Stimulated activated naive B cell treated with anti-CD40 and anti-IgM and Interleukin-4, amounts not matched to agents 10 μg/mL and 1 μg/mL and 100 μg/mL, for 72 hours (primary cell): Measurements from ENCODE around the gene CDH23.

Experiments
- ATAC-seq, 2 donors: fragments of 150-1000 bp; cut with Tn5 transposase; replicated peaks; 2 replicates each; pipeline ENCODE4 v1.10.0; 2021; ENCODE audit warnings: moderate library complexity in 1 of 2
- DNase-seq: peaks from one replicate; pipeline ENCODE4 v3.0.0; 2021
- H3K27ac Mint-ChIP-seq: one replicate; pipeline ENCODE4 v1.8.0; 2022; ENCODE audit warnings: mild to moderate bottlenecking, mixed read lengths
- H3K27me3 Mint-ChIP-seq, 2 donors: one replicate each; pipeline ENCODE4 v1.8.0; 2022; ENCODE audit warnings: mixed read lengths in 2 of 2
- H3K36me3 Mint-ChIP-seq, 2 donors: one replicate each; pipeline ENCODE4 v1.8.0; 2022; ENCODE audit warnings: mixed read lengths in 2 of 2, mild to moderate bottlenecking in 1 of 2
- H3K4me1 Mint-ChIP-seq, 2 donors: one replicate each; pipeline ENCODE4 v1.8.0; 2022; ENCODE audit warnings: mixed read lengths in 2 of 2, mild to moderate bottlenecking in 1 of 2
- H3K4me3 Mint-ChIP-seq, 2 donors: one replicate each; pipeline ENCODE4 v1.8.0; 2022; ENCODE audit warnings: mild to moderate bottlenecking in 2 of 2, mixed read lengths in 2 of 2, moderate library complexity in 1 of 2
- H3K9me3 Mint-ChIP-seq, 2 donors: one replicate each; pipeline ENCODE4 v1.8.0; 2022; ENCODE audit warnings: mixed read lengths in 2 of 2, mild to moderate bottlenecking in 1 of 2

Gene CDH23

DNA sequence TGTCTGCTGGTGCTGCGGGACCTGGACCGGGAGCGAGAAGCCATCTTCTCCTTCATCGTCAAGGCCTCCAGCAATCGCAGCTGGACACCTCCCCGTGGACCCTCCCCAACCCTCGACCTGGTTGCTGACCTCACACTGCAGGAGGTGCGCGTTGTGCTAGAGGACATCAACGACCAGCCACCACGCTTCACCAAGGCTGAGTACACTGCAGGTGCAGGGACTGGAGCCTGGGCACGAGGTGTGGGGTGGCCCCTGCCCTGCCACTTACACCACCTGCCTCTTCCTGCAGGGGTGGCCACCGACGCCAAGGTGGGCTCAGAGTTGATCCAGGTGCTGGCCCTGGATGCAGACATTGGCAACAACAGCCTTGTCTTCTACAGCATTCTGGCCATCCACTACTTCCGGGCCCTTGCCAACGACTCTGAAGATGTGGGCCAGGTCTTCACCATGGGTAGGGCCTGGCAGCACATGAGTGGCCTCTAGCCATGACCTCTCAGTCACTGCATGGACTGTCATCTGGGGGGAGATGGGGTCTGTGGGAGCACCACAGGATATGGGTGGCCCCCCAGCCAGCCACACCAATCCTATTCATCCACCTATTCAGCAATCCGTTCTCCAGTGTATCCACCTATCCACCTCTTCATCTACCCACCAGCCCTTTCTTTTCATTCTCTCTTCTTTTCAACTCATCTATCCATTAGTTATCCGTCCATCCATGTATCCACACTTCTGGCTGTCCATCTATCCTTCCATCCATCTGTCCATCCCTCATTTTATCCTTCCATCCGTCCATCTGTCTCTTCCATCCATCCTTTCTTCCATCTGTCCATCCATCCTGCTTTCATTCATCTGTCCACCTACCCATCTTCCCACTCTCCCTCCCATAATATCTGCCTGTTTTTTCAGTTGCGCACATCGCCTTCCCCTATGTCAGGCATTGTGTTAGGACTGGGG lies 411.1 kb downstream of the CDH23 start:
- H3K4me1 Mint-ChIP-seq, result peaks cover 7% of the 10 kb centered on the region in 2 donors
- no peaks in the 10 kb centered on the region for H3K36me3 Mint-ChIP-seq
- H3K9me3 Mint-ChIP-seq, result no peaks in the 10 kb centered on the region
- no peak overlapping the region for H3K4me3 Mint-ChIP-seq
- peaks cover 12 to 43% of the 10 kb centered on the region in 2 donors for H3K27me3 Mint-ChIP-seq
- H3K27ac Mint-ChIP-seq, result no peak overlapping the region
- ATAC-seq, result no peak
- DNase-seq, result no peak

DNA sequence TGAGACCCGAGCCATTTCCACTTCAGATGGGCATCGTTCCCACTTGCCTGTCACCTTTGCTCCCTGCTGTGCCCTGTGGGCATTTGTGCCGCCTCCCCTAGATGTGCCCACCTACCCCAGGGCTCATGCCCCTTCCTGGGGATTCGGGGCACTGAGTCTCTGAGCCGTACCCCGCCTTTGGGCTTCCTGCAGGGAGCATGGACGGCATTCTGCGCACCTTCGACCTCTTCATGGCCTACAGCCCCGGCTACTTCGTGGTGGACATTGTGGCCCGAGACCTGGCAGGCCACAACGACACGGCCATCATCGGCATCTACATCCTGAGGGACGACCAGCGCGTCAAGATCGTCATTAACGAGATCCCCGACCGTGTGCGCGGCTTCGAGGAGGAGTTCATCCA lies 412.9 kb downstream of the CDH23 start:
- ATAC-seq, result no peak
- Mint-ChIP-seq H3K4me1 (peaks cover under 1 to 4% of the 10 kb centered on the region in 2 donors), H3K36me3 (peaks cover 8 to 9% of the 10 kb centered on the region in 2 donors), H3K9me3 (no peaks in the 10 kb centered on the region), H3K27ac (no peak overlapping the region), H3K27me3 (peaks cover 12 to 38% of the 10 kb centered on the region in 2 donors), H3K4me3 (no peak overlapping the region)
- no peak for DNase-seq

DNA sequence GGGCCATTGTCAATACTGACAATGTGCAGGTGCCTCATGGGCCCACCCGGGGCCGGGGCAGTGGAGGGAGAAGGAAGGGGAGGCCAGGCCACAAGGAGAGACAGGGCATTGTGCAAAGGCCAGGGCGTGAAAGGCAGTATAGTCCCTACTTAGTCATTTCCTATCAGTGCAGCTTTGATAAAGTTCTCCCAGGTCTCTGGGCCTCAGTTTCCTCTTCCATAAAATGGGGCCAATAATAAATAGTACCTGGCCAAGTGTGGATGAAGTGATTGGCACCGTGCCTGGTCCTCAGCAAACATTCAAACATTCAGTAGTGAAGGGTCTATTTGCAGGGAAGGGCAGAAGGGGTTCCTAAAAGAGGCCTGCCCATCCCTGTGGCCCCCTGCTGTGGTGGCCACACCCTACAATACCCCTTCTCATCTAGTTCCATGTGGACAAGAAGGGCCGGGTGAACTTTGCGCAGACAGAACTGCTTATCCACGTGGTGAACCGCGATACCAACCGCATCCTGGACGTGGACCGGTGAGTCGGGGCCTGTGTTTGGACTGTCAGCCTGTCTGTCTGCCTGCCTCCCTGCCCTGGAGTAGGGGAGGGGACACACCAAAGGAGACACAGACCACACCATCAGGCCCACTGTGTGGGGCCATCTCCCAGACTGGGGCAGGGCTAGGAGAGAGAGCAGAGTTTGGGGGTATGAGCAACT lies 413.5 kb downstream of the CDH23 start:
- DNase-seq, result no peak
- Mint-ChIP-seq H3K4me3 (no peak overlapping the region), H3K27me3 (peaks cover 12 to 32% of the 10 kb centered on the region in 2 donors), H3K36me3 (peaks cover 13 to 15% of the 10 kb centered on the region in 2 donors), H3K9me3 (no peaks in the 10 kb centered on the region), H3K27ac (no peak overlapping the region), H3K4me1 (peaks cover 0 to 4% of the 10 kb centered on the region in 2 donors)
- ATAC-seq, result no peak

DNA sequence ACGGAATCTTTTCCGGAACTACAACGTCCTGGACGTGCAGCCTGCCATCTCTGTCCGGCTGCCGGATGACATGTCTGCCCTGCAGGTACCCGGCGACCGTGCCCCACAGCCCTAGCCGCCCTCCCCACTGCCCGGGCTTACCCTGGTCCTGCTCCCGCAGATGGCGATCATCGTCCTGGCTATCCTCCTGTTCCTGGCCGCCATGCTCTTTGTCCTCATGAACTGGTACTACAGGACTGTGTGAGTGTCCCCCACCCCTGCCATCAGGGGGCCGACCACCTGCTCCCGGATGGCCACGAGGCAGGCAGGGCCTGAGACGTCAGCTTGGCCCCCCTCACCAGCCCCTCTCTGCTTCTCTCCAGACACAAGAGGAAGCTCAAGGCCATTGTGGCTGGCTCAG lies 414.6 kb downstream of the CDH23 start:
- H3K9me3 Mint-ChIP-seq, result no peaks in the 10 kb centered on the region
- H3K36me3 Mint-ChIP-seq, result peaks cover 25 to 26% of the 10 kb centered on the region in 2 donors
- H3K27ac Mint-ChIP-seq, result no peak overlapping the region
- H3K4me3 Mint-ChIP-seq, result no peak overlapping the region
- peaks cover 8 to 29% of the 10 kb centered on the region in 2 donors for H3K27me3 Mint-ChIP-seq
- ATAC-seq (no peak), DNase-seq (no peak)
- peaks cover 0 to 2% of the 10 kb centered on the region in 2 donors for H3K4me1 Mint-ChIP-seq

DNA sequence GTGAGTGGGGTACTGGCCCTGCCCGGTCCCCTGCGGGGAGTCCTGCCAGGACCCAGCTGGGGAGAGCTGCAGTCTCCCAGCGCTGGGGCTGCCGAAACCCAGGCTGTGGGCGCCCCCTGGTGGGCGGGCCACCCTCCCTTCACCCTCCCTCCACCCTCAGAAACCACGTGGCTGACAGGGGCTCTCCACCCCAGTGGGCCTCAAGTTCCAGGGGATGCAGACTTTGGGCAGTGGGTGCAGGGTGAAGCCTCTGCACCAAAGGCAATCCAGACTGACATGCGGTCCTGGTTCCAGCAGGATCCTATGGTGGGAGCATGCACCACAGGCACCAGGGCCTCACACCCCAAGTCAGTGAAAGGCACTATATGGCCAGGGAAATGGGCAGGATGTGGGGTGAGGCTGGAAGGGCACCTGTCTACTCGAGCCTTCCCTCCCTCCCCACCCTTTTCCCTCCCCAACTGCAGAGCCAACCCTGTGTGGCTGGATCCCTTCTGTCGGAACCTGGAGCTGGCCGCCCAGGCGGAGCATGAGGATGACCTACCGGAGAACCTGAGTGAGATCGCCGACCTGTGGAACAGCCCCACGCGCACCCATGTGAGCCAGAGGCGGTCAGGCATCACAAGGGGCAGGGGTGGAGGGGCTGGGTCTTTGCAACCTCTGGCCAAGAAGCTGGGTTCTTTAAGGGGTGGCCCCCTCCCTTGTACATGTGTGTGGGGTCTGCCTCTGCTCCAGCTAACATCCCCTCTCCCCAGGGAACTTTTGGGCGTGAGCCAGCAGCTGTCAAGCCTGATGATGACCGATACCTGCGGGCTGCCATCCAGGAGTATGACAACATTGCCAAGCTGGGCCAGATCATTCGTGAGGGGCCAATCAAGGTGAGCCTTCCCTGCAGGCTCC lies 415.5 kb downstream of the CDH23 start:
- ATAC-seq (peak; percentile 95), DNase-seq (peak; percentile 57)
- Mint-ChIP-seq H3K27me3 (peaks cover 8 to 23% of the 10 kb centered on the region in 2 donors), H3K9me3 (no peaks in the 10 kb centered on the region), H3K27ac (peak overlapping the region; percentile 38), H3K36me3 (peaks cover 33 to 34% of the 10 kb centered on the region in 2 donors), H3K4me1 (peaks cover 0 to 2% of the 10 kb centered on the region in 2 donors), H3K4me3 (no peak overlapping the region)

DNA sequence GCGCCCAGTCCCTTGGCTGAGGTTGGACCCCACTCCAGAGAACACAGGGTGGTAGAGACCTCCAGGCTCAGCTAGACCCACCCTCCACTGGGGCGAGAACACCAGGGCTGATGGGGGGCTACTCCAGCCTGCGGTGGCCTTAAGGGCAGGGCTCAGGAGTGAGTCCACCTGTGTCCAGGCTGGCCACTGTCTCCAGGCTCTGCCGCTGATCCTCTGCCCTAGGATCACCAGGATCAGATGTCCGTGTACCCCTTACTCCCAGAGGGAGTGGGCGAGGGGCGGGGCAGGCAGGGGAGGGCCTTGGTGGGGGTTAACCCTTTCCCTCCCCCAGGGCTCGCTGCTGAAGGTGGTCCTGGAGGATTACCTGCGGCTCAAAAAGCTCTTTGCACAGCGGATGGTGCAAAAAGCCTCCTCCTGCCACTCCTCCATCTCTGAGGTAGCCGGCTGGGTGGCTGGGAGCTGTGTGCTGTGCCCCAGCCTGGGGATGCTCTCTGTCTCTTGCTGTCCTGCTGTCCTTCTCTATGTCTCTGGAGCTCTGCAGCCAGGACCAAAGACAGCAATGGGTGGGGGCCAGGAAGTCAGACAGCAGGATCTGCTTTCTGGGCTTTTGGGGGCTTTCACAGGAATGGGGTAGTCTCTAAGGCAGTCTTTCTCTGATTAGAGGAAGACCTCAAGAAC lies 416.3 kb downstream of the CDH23 start:
- Mint-ChIP-seq H3K9me3 (no peaks in the 10 kb centered on the region), H3K27me3 (peaks cover 8 to 16% of the 10 kb centered on the region in 2 donors), H3K4me1 (peaks cover 0 to 2% of the 10 kb centered on the region in 2 donors), H3K4me3 (no peak overlapping the region), H3K27ac (no peak overlapping the region), H3K36me3 (peaks cover 41 to 42% of the 10 kb centered on the region in 2 donors)
- no peak for DNase-seq
- ATAC-seq, result no peak

DNA sequence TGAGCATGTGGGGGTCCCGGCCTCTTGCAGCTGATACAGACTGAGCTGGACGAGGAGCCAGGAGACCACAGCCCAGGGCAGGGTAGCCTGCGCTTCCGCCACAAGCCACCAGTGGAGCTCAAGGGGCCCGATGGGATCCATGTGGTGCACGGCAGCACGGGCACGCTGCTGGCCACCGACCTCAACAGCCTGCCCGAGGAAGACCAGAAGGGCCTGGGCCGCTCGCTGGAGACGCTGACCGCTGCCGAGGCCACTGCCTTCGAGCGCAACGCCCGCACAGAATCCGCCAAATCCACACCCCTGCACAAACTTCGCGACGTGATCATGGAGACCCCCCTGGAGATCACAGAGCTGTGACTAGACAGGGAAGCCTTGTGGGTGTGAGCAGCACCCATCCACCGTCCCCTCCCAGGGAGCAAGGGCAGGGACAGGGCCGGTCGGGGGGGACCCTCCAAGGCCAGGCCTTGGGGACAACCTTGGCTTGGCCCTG lies 418.2 kb downstream of the CDH23 start:
- Mint-ChIP-seq H3K27ac (no peak overlapping the region), H3K9me3 (no peaks in the 10 kb centered on the region), H3K27me3 (peaks cover 0 to under 1% of the 10 kb centered on the region in 2 donors), H3K36me3 (peaks cover 56 to 58% of the 10 kb centered on the region in 2 donors), H3K4me1 (peaks cover 0 to 2% of the 10 kb centered on the region in 2 donors), H3K4me3 (no peak overlapping the region)
- no peak for DNase-seq
- no peak for ATAC-seq

DNA sequence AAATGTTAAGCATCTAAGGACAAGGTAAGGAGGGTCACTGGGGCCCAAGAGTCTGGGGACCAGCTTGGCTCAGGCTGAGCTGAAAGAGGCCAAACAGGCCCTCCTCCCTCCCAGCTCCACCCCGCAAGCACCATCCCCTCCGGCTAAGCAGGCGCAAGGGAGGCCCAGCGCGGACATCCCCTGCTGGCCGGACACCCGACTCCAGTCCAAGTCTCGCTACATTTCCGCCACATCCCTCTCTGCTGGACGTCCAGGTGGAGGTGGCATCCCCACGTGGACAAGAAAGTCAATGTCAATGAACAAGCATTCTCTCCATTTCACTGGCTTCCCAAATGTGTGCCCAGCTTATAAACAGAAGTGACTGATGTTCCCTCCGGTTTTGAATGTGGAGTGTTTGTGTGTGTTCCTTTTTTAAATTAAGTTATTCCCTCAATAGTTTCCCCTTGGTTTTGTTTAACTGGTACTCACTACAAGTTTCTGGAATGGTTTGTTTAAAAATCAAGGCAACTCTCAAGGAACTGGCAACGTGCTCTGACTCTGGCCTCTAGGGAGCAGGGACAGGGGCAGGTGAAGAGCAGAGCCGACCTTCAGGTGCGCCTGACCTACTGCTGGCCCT lies 418.9 kb downstream of the CDH23 start:
- DNase-seq, result no peak

DNA sequence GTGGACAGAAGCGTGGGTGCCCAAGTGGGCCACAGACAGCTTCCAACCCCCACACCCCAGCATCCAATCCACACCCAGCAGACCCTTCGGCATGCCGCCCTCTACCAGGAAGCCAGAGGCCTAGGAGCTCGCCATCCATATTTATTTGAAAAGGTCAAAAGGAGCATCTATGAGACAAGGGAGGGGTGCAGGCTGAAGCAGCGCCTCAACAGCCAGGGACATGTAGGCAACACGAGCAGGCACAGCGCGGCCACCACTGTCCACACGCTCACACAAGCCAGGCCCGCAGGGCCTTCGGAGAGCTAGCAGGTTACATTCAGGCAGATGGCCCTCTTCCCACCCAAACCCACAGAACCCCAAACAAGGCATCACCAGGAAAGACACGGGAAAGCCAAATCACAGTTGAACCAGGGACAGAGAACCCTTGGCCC lies 419.7 kb downstream of the CDH23 start:
- DNase-seq (no peak), ATAC-seq (no peak)
- no peak overlapping the region for H3K4me3 Mint-ChIP-seq
- H3K9me3 Mint-ChIP-seq, result no peaks in the 10 kb centered on the region
- no peak overlapping the region for H3K27ac Mint-ChIP-seq
- H3K4me1 Mint-ChIP-seq, result peaks cover 1 to 2% of the 10 kb centered on the region in 2 donors
- H3K27me3 Mint-ChIP-seq, result no peaks in the 10 kb centered on the region
- H3K36me3 Mint-ChIP-seq, result peaks cover 68% of the 10 kb centered on the region in 2 donors

More for the DNA sequence above, 418.9 kb downstream of the CDH23 start:
- Mint-ChIP-seq H3K36me3 (peaks cover 61 to 62% of the 10 kb centered on the region in 2 donors), H3K27me3 (no peaks in the 10 kb centered on the region), H3K4me3 (no peak overlapping the region), H3K27ac (no peak overlapping the region), H3K9me3 (no peaks in the 10 kb centered on the region), H3K4me1 (peaks cover 0 to 2% of the 10 kb centered on the region in 2 donors)
- ATAC-seq, result no peak

DNA sequence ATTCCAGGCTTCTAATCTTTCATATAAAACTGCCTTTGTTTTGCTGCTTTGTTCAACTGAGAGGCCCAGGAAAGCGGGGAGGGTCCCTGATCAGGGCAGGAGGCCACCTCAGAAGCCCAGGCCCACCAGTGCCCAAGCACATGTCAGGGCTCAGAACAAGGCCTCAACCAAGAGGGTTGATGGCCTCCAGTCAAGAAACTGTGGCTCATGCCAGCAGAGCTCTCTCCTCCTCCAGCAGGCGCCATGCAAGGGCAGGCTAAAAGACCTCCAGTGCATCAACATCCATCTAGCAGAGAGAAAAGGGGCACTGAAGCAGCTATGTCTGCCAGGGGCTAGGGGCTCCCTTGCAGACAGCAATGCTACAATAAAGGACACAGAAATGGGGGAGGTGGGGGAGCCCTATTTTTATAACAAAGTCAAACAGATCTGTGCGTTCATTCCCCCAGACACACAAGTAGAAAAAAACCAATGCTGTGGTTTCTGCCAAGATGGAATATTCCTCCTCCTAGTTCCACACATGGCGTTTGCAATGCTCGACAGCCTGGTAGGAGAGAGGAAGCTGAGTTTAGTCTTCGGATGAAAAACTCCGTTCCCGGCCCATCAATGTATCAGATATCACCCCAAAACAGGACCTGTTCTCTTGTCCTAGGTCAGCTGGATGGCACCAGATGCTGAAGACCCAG lies 420.4 kb downstream of the CDH23 start:
- ATAC-seq (no peak), DNase-seq (no peak)
- no peak overlapping the region for H3K4me3 Mint-ChIP-seq
- H3K27me3 Mint-ChIP-seq, result no peaks in the 10 kb centered on the region
- H3K4me1 Mint-ChIP-seq, result peaks cover 1 to 7% of the 10 kb centered on the region in 2 donors
- H3K36me3 Mint-ChIP-seq, result peaks cover 74% of the 10 kb centered on the region in 2 donors
- no peak overlapping the region for H3K27ac Mint-ChIP-seq
- no peaks in the 10 kb centered on the region for H3K9me3 Mint-ChIP-seq

DNA sequence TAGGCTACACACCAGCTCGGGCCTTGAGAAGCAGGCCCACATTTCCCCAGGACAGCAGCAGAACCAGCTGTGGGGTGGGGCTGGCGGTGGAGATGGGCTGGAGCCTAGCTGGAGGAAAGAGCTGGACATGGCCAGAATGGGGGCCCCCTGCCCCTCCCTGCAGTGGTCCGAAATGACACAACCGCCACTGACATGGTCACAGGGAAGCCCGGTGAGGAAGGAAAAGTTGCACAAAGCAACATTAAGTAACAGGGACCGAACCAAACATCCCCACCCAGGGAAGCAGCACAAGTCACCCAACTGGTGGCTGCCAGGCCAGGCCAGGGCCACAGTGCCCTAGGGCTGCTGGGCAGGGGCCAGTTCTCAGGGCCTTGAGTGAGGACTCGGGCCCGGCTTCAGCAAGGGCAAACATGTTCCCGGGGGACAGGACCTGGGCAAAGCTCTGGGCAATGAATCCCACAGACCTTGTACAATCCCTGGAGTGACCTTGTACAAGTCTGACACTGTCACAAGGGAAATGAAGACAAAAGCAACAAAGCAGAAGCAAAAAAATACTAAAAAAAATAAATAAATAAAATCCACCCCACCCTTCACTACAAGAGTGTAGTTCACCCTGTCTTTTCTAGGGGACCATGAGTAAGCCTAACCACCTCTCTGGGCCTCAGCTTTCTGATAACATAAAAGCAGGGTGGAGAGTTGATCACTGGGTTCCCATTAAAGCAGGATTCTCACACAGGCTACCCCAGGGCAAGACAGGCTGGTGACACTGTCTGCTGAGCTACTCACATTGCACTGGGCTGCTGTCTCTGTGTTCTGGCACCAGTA lies 421.3 kb downstream of the CDH23 start:
- Mint-ChIP-seq H3K4me1 (peaks cover 0 to 7% of the 10 kb centered on the region in 2 donors), H3K4me3 (no peak overlapping the region), H3K27me3 (no peaks in the 10 kb centered on the region), H3K36me3 (peaks cover 75 to 77% of the 10 kb centered on the region in 2 donors), H3K27ac (no peak overlapping the region), H3K9me3 (no peaks in the 10 kb centered on the region)
- DNase-seq (no peak), ATAC-seq (no peak)
